NCI-H2227 treated with DMSO at 0.1 percent for 48 hours (cell line): ENCODE measurements around the gene CHI3L2.

Experiments
- DNase-seq: peaks from one replicate; lab custom pipeline; 2025; lab: John Stamatoyannopoulos, UW

Gene CHI3L2

DNA sequence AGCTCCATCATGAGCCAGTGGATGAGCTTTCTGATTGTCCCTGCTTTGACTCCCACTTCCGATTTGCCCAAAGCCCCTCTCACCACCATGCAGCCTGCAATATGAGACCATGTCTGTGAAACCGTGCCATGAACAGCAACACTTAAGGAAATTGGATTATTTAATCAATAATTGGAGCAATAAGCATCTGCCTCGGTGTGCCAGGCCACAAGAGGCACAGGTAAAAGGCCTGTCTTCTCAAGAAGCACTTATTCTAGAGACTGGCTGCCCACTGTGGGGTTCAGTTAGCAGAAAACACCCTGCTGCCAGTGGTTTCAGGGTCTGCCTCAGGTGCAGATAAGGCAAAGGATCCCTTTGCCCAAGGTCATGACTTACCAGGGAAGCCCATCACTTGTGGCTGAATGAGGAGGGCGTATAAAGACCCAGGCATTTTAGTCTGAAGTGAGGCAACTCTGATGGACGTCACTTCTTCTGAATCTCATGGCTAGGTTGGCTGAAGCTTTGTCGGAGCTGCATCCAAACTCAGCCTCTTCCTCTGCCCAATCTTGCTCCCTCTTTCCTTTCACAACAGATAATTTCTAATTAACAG lies 7.1 kb upstream of the CHI3L2 start:
- no peak for DNase-seq

DNA sequence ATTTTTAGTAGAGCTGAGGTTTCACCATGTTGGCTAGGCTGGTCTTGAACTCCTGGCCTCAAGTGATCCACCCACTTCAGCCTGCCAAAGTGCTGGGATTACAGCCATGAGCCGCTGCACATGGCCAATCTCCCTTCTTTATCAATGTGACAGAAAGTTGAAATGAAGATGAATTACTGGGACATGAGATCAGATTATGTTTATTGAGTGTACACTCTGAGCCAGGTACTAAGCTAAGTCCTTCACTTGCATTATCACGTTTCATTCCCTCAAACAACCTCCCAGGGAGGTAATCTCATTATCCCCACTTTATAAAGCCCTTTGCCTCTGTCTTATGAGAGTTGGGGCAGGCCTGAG lies 6.3 kb upstream of the CHI3L2 start:
- no peak for DNase-seq

- DNase-seq: no peak
These were observed 5.8 kb upstream of the CHI3L2 start for GRCh38 chr1:111221633-111222291.

- peak; percentile 11 for DNase-seq
These were observed 5.0 kb upstream of the CHI3L2 start for GRCh38 chr1:111222308-111223125.

DNA sequence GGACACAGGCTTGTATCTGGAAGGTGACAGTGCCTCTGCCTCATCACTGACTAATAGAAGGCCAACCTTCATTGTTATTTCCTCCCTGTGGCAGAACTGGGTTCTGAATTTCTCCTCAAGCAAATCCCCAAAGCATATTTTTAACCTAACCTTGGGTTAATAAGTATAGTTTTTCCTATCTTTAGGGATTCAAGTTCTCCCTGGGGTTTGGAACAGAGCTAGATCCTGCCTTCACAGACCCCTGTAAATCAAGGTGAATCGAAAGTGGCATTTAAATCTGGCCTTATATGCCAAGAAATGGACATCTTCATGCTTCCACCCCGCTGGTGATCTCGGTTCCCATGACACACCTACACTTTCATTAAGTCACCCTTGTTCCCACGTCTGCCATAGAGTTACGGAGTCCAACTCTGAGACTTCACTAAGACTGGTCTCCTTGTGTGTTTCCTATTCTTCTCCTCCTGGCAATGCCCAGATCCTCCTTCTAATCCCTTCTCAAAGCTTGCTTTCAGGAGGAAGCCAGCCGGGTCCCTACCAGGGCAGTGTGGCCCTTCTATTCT lies 4.3 kb upstream of the CHI3L2 start:
- DNase-seq: no peak

GRCh38 chr1:111225091-111225490 lies 2.4 kb upstream of the CHI3L2 start:
- DNase-seq: no peak

GRCh38 chr1:111225717-111226400 lies 1.7 kb upstream of the CHI3L2 start:
- DNase-seq: no peak

- DNase-seq: no peak
These were observed 586 bp downstream of the CHI3L2 start for GRCh38 chr1:111227851-111228747.

DNA sequence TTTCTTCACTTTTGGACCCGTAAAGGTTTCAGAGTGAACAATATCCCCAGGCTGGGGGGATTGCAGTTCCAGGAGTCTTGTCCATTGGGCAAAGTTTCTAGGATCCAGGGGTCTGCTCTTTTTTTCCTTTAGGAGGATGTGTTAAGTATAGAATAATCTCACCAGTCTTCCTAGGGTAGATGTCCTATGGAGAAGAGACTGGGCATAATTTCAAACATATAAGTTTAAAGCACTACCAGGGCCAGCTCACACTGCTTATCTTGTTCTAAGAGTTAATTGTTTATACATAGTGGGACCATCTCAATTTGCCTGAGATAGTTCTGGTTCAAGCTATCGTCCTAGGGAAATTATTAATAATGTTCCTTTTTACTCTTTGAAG lies 1.2 kb downstream of the CHI3L2 start:
- DNase-seq: no peak

DNA sequence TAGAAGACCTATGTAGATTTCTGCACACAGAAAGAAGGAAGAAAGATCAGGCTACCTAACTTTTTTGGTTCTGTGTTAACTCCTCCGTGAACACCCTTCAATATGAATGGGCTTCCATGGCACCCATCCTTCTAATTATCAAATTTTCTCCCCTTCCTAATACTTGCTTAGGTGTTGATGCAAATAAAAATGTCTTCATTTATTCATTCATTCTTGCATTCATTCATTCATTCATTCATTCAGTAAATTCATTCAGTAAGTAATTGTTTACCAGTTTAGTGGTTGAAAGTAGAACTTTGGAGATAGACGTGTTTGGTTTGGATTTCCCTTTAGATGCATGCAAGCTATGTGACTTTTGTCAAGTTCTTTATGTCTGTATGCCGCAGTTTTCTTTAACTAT lies 4.6 kb downstream of the CHI3L2 start:
- no peak for DNase-seq

DNA sequence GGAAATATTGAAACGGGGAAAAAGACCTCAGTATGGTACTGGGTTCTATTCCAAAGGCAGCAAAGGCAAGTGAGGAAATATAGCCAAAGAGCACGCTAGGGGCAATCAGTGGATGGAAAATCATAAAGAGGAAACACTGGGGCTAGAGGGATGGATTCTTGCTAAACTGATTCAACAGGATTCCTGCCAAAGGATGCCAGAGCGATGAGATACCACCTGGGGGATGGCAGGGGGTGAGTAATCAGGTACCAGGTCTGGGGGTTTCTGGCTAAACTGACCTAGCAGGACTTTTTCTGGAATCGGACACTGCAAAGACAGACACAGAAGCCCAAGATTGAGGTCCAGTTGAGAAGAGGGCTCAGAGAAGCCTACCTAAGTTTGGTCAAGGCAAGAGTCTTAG lies 6.7 kb downstream of the CHI3L2 start:
- no peak for DNase-seq

DNA sequence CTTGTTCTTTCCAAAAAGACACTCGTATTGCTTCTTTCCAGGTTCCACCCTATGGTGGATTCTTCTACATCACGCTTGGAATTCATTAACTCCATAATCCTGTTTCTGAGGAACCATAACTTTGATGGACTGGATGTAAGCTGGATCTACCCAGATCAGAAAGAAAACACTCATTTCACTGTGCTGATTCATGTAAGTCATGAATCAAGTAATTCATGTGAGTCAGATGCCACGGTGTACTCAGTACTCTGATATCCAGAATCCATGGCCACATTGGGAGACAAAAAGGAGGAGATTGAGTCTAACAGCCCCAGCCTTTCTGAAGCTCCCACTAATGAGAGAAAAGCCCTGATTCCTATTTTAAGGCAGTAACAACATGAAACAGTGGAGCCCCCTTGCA lies 7.4 kb downstream of the CHI3L2 start:
- no peak for DNase-seq

GRCh38 chr1:111236379-111236778 lies 8.9 kb downstream of the CHI3L2 start:
- DNase-seq: no peak

GRCh38 chr1:111236806-111237205 lies 9.3 kb downstream of the CHI3L2 start:
- DNase-seq: no peak

- DNase-seq: no peak
These were observed 10.7 kb downstream of the CHI3L2 start for GRCh38 chr1:111238056-111238795.

GRCh38 chr1:111241797-111242196 lies 14.3 kb downstream of the CHI3L2 start:
- no peak for DNase-seq

- DNase-seq: no peak
These were observed 15.5 kb downstream of the CHI3L2 start for GRCh38 chr1:111242805-111243523.

DNA sequence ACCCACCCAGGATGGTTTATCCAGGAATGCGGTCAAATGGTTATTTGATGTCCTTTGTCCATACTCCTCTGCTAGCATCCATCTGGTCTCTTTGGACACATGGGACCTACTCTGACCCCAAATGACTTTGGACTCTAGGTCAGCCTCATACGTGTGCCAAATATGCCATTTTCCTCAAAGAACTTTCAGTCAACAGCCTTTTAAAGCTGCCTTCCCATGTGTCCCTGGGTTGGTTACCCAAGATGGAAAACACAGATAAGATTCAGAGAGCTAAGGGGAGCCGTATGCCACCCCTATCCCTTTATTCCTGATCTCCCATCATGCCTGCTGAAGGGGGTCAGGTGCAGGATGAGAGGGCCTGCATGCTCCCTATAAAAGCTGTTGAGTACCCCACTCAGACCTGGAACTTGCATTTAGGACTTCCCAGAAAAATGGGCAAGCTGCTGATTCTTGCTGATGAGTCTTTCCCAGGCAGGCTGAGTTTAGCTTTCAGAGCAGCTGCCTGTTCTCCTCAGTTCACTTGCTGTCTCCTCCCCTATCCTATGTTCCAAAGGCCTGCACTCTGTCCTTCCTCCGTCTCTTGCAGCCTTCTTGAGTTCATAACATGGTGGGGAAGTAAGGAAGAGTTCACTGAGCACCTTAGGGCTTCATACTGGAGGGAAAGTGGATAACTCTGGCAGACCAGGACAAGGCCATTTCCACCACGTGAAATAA lies 19.8 kb downstream of the CHI3L2 start:
- DNase-seq: no peak

DNA sequence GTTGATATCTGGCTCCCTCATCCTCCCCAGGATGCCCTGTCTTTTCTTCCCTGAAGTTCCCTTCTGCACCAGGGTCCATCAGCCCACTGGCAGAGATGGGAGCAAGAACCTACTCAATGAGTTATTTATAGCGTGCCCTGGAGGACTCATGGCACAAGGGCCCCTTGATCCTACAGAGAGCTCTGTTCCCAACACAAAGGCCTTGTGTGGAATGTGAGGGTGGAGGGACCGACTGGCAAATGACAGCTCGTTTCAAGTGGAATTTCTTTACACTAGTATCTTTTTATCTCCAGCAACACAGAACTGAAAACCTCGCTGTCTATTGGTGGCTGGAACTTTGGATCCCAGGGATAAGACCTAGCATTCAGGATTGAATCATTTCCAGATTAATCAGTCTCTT lies 22.4 kb downstream of the CHI3L2 start:
- DNase-seq: no peak
